SK-N-MC (cell line): ENCODE measurements around the gene GRB7.

Source experiments
- EZH2 ChIP-seq: fragments of 200-600 bp; sonication (generic); IDR thresholded peaks from one replicate; pipeline ENCODE4 v1.6.1; 2017; ENCODE audit warnings: antibody characterized with exemption
- FOXP2 ChIP-seq: optimal IDR thresholded peaks from 2 replicates; pipeline ENCODE3; 2011; ENCODE audit warnings: mild to moderate bottlenecking, moderate library complexity; ENCODE audit not compliant: insufficient read depth; ENCODE audit errors: extremely low read length, control extremely low read depth
- POLR2AphosphoS5 ChIP-seq: IDR thresholded peaks from 2 replicates; pipeline ENCODE4 v1.6.1; 2012; ENCODE audit warnings: mild to moderate bottlenecking, low read depth, low read length, borderline replicate concordance

DNA sequence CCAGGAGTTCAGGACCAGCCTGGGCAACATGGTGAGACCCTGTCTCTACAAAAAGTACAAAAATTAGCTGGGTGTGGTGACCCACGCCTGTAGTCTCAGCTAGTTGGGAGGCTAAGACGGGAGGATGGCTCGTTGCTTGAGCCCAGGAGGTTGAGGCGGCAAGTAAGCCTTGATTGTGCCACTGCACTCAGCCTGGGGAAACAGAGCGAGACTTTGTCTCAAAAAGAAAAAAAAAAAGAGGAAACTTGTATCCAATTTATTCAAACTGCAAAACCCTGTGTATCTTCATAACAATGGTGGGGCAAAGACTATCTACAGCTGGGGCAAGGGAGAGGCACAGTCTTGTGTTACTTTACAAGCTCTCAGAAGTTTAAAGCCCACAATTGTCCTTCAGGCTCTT, 21.5 kb downstream of the GRB7 start:
- TF ChIP-seq EZH2 (no peak), POLR2AphosphoS5 (no peak), FOXP2 (no peak)
